ENCODE results near the gene DGKZ. TPM values are rescaled to one million over a fixed set of nuclear protein-coding genes. Genes with fewer than 3 reads are reported as not detected.

The DGKZ gene
- total RNA-seq: 10 to 100 TPM; 18.8 to 46.0 (median 29.4) TPM
- polyA plus RNA-seq: 10 to 100 TPM in 1 of 2 donors, 1 to 10 TPM in 1; 8.9 to 26.1 TPM
- long read RNA-seq, donor 1, partial matches to known transcripts: 16 of 30 reads
- long read RNA-seq, donor 1, other reads (novel, unspliced or antisense): 8 of 30 reads
- long read RNA-seq, donor 2, partial matches to known transcripts: 7 of 9 reads
- long read RNA-seq, donor 2, other reads (novel, unspliced or antisense): 0 of 9 reads
- long read RNA-seq, donor 3, transcript DGKZ-203 (31 exons, 2,862 nt): major isoform, 9 of 55 reads
- long read RNA-seq, donor 3, partial matches to known transcripts: 30 of 55 reads
- long read RNA-seq, donor 3, other reads (novel, unspliced or antisense): 12 of 55 reads

DNA sequence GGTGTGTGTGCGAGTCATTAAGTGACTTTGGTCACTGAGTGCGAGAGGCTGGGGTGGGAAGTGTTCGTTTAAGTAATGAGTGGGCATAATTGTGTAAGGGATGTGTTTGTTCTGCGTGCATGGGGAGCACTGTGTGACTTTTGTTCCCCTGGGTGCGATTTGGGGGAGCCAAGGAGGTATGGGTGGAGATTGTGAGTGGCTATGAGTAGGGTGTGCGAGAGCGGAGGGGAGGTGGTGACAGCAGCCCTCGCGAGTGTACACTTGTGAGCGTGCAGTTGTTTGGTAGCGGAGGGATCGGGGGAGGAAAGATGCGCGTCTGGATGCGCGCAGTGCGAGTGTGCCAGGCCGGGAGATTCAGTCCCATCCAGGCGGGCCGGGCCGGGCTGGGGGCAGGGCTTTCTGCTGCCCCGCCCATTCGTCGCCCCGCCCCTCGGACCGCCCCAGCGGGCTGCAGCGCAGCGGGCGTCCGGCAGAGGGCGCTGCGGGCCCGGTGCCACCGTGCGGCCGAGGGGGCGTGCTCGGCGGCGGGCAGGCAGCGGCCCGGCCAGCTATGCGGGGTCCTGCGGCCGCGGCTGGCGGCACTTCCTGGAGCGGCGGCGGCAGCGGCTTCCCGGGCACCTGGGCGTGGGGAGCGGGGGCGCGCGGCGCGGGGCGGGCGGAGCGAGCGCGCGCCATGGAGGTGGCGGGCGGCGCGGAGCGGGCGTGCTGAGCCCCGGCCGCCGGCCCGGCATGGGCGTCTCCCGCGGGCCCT, at the start of gene DGKZ:
Gene DGKZ, plus strand, starts transcription at position 578 of the 751 bp plus-strand sequence. CDS start 197 bp downstream, outside the sequence.
- Histone ChIP-seq H3K9me3 (no peaks in the 10 kb centered on the region), H3K4me3 (peak within 1 kb of the TSS; percentile 70), H3K4me1 (ENCODE audit: insufficient read depth) (peaks cover 21% of the 10 kb centered on the region), H3K27me3 (no peaks in the 10 kb centered on the region), H3K36me3 (no peaks in the 10 kb centered on the region), H3K27ac (no peak within 1 kb of the TSS)
- WGBS, 3 donors: 6 to 14% (median 11%) methylated on average over 22 to 80 of the region's 80 CpGs
- TF ChIP-seq EP300 (IDR thresholded peaks at IDR 0.05) (no peak), CTCF (IDR thresholded peaks at IDR 0.05) (peak in 2 of 3 donors; percentile 99)
- peak; percentile 83 to 94 (median 88) for DNase-seq
- intact Hi-C loops (cut with DNase I): no loop called here

DNA sequence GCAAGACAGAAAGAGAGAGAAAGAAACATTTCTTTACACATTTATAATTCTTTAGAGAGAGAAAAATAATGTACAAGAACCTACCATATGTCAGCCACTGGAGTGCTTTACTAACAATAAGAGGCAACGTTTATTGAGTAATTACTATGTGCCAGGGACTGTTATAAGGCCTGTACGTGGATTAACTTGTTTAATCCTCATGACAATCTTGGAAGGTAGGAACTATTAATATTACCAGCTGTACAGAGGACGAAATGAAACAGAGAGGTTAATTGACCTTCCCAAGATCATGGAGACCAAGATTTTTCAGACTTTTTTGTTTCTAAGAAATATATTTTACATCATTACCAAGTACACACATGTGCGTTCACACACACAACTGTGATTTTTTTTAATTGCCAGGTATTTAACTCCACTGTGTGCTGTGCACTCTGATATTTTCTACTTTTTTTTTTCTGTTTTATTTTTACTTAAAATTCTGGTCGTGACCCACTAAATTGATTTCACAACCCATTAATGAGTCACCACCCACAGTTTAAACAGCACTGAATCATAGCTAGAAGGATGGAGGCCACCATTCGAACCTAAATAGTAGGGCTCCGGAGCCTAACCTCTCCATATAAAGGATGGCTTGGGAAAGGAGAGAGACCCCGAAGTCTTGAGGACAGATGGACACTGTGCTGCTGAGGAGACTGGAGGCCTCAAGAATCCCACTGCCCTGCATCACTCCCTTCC, 48.4 kb upstream of the DGKZ start:
- Histone ChIP-seq H3K27ac (no peak overlapping the region), H3K4me3 (no peak overlapping the region), H3K4me1 (ENCODE audit: insufficient read depth) (peaks cover 9% of the 10 kb centered on the region), H3K36me3 (no peaks in the 10 kb centered on the region), H3K9me3 (no peaks in the 10 kb centered on the region), H3K27me3 (no peaks in the 10 kb centered on the region)
- intact Hi-C loops (cut with DNase I): no loop called here
- DNase-seq: no peak
- 38 to 44% (median 42%) methylated on average over 8 of the region's 8 CpGs for WGBS, 3 donors
- TF ChIP-seq CTCF (IDR thresholded peaks at IDR 0.05) (no peak), EP300 (IDR thresholded peaks at IDR 0.05) (no peak), POLR2A (IDR thresholded peaks at IDR 0.05) (no peak)

GRCh38 chr11:46299451-46299961, 47.8 kb upstream of the DGKZ start:
- Histone ChIP-seq H3K4me3 (no peak overlapping the region), H3K9me3 (no peaks in the 10 kb centered on the region), H3K4me1 (ENCODE audit: insufficient read depth) (peaks cover 8% of the 10 kb centered on the region), H3K27ac (no peak overlapping the region), H3K27me3 (no peaks in the 10 kb centered on the region), H3K36me3 (no peaks in the 10 kb centered on the region)
- no peak for TF ChIP-seq EP300 (IDR thresholded peaks at IDR 0.05)
- no peak for TF ChIP-seq POLR2A (IDR thresholded peaks at IDR 0.05)
- no peak for TF ChIP-seq CTCF (IDR thresholded peaks at IDR 0.05)
- intact Hi-C loops (cut with DNase I): no loop called here
- 77 to 80% (median 79%) methylated on average over 5 of the region's 5 CpGs for WGBS, 3 donors
- no peak for DNase-seq

GRCh38 chr11:46300270-46300669, 47.0 kb upstream of the DGKZ start:
- no peak overlapping the region for H3K27ac ChIP-seq
- no peaks in the 10 kb centered on the region for H3K9me3 ChIP-seq
- no peaks in the 10 kb centered on the region for H3K36me3 ChIP-seq
- H3K4me3 ChIP-seq: no peak overlapping the region
- TF ChIP-seq EP300 (IDR thresholded peaks at IDR 0.05) (no peak), POLR2A (IDR thresholded peaks at IDR 0.05) (no peak), CTCF (IDR thresholded peaks at IDR 0.05) (no peak)
- 90 to 93% (median 93%) methylated on average over 7 of the region's 7 CpGs for WGBS, 3 donors
- DNase-seq: no peak
- H3K4me1 ChIP-seq (ENCODE audit: insufficient read depth): peaks cover 8% of the 10 kb centered on the region
- intact Hi-C loops (cut with DNase I): loop anchor here in 1 of 4 donors (10.0 kb wide), 1 partner anchor 335 kb away; no protein-coding TSS in a partner anchor
- H3K27me3 ChIP-seq: no peaks in the 10 kb centered on the region
